SK-N-MC (cell line): ENCODE data around the gene PTPRR.

Experiments used
- DNase-seq: peaks from one replicate; pipeline ENCODE4 v3.0.0-alpha.2; 2011; ENCODE audit warnings: low read depth, low spot score
- H3K27ac ChIP-seq: fragments of 200-600 bp; sonication (generic); 2 replicates; pipeline ENCODE4 v1.5.1; 2016; ENCODE audit warnings: mixed run types
- H3K36me3 ChIP-seq: fragments of 200-600 bp; sonication (generic); 2 replicates; pipeline ENCODE4 v1.6.1; 2017; ENCODE audit warnings: antibody characterized with exemption, low read length, mixed read lengths; ENCODE audit not compliant: insufficient read depth
- H3K4me3 ChIP-seq: fragments of 200-600 bp; sonication (generic); 2 replicates; pipeline ENCODE4 v1.5.1; 2016
- H3K9ac ChIP-seq: fragments of 200-600 bp; sonication (generic); 2 replicates; pipeline ENCODE4 v1.8.0; 2017; ENCODE audit warnings: mixed run types, mixed read lengths; ENCODE audit not compliant: insufficient read length
- H3K9me3 ChIP-seq: fragments of 200-600 bp; sonication (generic); 2 replicates; pipeline ENCODE4 v1.6.1; 2017; ENCODE audit warnings: low read depth, mild to moderate bottlenecking, antibody characterized with exemption, low read length, moderate library complexity, mixed read lengths
- EZH2 ChIP-seq: fragments of 200-600 bp; sonication (generic); IDR thresholded peaks from one replicate; pipeline ENCODE4 v1.6.1; 2017; ENCODE audit warnings: antibody characterized with exemption
- FOXP2 ChIP-seq: optimal IDR thresholded peaks from 2 replicates; pipeline ENCODE3; 2011; ENCODE audit warnings: mild to moderate bottlenecking, moderate library complexity; ENCODE audit not compliant: insufficient read depth; ENCODE audit errors: extremely low read length, control extremely low read depth
- POLR2AphosphoS5 ChIP-seq: IDR thresholded peaks from 2 replicates; pipeline ENCODE4 v1.6.1; 2012; ENCODE audit warnings: mild to moderate bottlenecking, low read depth, low read length, borderline replicate concordance

Gene PTPRR, protein sequence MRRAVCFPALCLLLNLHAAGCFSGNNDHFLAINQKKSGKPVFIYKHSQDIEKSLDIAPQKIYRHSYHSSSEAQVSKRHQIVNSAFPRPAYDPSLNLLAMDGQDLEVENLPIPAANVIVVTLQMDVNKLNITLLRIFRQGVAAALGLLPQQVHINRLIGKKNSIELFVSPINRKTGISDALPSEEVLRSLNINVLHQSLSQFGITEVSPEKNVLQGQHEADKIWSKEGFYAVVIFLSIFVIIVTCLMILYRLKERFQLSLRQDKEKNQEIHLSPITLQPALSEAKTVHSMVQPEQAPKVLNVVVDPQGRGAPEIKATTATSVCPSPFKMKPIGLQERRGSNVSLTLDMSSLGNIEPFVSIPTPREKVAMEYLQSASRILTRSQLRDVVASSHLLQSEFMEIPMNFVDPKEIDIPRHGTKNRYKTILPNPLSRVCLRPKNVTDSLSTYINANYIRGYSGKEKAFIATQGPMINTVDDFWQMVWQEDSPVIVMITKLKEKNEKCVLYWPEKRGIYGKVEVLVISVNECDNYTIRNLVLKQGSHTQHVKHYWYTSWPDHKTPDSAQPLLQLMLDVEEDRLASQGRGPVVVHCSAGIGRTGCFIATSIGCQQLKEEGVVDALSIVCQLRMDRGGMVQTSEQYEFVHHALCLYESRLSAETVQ

DNA sequence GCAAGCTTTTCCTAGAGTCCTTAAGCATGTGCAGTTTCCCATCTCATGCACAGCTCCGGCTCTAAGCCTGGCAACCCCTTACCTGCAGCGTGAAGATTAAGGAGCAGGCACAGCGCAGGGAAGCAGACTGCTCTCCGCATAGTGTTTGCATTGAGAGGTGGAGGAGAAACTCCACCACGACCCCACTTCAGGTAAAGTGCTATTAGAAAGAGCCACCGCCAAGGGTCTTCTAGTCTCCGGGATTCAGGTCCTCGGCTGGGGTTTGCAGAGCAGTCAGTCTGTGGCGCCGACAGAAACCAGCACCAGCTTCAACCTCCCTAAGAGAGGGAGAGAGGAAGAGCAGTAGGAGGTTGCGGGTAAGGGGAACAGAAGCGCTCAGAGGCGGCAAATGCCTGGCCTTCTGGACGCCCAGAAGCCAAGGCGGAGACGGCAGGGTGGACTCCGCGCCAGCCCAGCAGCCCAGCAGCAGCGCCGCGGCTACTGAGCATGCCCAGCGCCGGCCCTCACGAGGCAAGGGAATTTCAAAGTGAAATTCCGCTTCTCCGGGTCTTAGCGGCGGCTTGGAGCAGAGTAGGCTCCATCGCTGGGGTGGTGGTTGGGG lies at the start of gene PTPRR:
Gene PTPRR (minus strand): TSS at position 488 of the 601 bp plus-strand sequence. CDS start 348 bp downstream, at position 140.
- H3K4me3 ChIP-seq = no peak within 1 kb of the TSS
- H3K9ac ChIP-seq = no peak within 1 kb of the TSS
- no peaks in the 10 kb centered on the region for H3K9me3 ChIP-seq
- H3K36me3 ChIP-seq = no peaks in the 10 kb centered on the region
- no peak for DNase-seq
- H3K27ac ChIP-seq = no peak within 1 kb of the TSS
- TF ChIP-seq POLR2AphosphoS5 (no peak), FOXP2 (no peak), EZH2 (no peak)

DNA sequence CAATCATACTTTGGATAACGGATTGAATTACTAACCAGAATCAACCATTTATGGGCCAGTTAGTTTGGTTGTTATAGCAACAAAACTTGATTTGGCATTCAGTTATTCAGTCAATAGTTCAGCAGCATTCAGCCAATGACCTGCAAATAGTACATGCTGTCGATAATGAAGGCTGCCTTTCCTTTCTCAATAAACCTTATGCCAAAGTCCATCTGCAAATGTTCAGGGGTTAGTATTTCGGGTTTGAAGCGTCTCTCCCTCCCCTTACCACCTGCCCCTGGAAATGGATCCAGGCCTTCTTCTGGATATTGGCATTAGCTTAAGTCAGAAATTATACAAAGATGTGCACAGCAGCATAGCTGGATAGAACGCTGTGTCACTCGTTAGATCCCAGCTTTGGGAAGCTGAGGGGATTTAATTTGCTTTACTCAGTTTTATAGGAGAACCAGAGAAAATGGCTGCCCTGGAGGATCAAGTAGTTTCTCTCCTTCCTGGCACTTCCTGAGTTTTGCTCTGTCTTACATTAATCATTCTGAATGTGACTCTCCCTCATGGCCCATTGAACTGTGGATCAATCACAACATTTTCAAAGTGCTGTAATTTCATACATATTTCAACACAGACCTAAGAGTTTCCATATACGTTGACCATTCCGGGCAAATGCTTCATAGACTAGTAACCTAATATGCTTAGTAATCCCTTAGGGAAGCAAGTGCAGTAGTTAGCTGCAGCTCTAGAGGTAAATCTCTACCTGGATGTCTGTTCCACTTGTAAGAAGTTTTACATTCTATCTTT lies 46.7 kb upstream of the PTPRR start:
- no peak overlapping the region for H3K4me3 ChIP-seq
- H3K9ac ChIP-seq = no peak overlapping the region
- TF ChIP-seq FOXP2 (no peak), POLR2AphosphoS5 (no peak), EZH2 (no peak)
- no peak for DNase-seq
- H3K9me3 ChIP-seq = no peaks in the 10 kb centered on the region
- no peaks in the 10 kb centered on the region for H3K36me3 ChIP-seq
- no peak overlapping the region for H3K27ac ChIP-seq

DNA sequence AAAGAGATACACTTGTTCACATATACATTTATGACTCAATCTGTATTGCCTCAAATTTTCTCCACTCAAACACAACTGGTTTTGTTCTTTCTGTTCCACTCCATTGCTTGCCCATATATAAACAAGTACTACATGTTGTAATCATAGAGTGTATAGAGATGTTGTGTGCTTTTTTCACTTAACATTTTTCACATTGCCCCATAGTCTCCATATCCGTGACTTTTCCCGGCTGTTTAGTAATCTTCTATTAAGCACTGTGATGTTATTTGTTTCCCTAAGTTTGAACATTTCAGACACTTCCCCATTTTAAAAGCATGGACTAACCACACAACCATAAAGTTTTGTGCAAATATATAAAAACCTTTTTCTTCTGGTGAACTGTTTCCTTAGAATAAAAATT lies 45.5 kb upstream of the PTPRR start:
- Histone ChIP-seq H3K36me3 (no peaks in the 10 kb centered on the region), H3K9me3 (no peaks in the 10 kb centered on the region), H3K9ac (no peak overlapping the region), H3K4me3 (no peak overlapping the region), H3K27ac (no peak overlapping the region)
- DNase-seq = no peak
- TF ChIP-seq FOXP2 = no peak
- no peak for TF ChIP-seq EZH2
- no peak for TF ChIP-seq POLR2AphosphoS5

DNA sequence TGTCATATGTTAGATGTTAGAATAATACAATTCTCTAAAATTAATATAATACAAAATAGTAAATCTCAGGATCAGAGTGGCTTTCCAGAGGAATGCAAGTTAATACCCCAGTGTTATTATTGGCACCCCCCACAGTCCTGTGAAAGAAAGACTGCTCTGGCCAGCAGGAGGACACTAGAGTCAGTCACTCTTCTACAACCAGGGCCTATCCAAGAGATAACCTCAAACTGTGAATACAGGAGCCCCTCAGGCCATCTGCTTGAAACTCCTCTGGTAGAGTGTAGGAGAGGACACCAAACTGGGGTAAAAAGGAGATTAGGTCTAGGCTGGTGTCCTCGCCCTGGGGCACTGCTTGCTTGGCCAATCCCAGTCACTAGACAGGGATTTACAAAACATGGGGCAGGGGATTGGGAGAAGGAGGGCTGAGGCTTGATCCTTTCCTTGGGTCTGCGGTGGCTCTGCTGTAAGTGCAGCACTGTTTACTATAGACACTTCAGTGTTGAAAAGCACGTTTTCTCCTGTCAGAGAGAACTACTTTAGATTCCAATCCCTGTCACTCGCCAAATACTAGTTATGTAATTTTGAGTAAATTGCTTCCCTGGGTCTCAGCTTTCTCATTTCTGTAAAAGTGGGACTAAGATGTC lies 44.5 kb upstream of the PTPRR start:
- DNase-seq = no peak
- Histone ChIP-seq H3K9me3 (no peaks in the 10 kb centered on the region), H3K9ac (no peak overlapping the region), H3K4me3 (no peak overlapping the region), H3K27ac (no peak overlapping the region), H3K36me3 (no peaks in the 10 kb centered on the region)
- TF ChIP-seq FOXP2 (no peak), POLR2AphosphoS5 (no peak), EZH2 (no peak)

DNA sequence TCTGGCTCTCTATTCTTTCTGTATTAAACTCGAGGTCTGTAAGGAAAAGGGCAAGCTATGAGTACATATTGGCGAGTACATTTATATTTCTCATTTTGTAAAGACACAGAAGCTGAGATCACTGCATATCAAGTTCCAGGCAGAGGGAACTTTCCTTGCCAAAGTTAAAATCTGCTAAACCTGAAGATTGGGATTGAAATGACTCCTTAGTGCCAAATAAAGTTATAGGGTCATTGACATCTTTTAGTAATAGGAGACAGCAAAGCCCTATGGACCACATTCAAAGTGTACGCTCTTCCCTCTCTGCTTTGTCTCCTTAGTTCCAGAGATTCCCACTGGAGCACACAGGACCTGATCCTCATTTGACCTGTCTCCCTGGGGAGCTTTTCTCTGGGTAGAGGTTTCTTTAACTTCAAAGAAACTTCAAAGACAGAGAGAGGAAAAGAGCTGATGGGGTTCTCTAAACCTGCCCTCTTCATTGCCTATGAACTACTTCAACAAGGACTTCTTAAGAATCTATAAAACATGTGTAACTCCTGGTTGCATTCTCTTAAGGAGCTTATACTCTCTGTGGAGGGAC lies 42.6 kb upstream of the PTPRR start:
- Histone ChIP-seq H3K4me3 (no peak overlapping the region), H3K9me3 (no peaks in the 10 kb centered on the region), H3K27ac (no peak overlapping the region), H3K36me3 (no peaks in the 10 kb centered on the region), H3K9ac (no peak overlapping the region)
- DNase-seq = no peak
- TF ChIP-seq POLR2AphosphoS5 = no peak
- no peak for TF ChIP-seq FOXP2
- no peak for TF ChIP-seq EZH2

DNA sequence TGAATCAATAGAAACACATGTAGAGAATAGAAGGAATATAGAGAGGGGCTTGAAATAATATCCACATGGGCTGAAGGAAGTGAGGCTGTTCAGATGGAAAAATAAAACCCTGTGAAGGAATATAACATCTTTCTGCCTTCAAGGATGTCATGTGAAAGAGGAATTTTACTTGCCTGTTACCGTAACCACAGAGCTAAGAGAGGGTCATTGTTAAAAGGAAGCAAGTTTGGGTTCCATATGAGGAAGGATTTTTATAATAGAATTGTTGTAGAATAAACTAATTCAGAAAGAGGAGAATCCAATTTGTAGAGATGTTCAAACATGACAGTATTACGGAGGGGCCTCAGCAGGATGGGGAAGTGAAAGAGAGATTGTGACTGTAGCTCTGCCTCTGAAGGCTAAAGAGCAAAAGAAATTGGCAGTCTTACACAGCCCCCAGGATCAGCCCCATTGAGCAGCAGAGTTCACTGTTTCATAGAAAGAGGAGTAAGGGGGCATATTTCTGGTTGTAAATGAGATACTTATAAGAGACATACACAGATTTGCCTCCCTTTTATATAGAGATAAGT lies 41.8 kb upstream of the PTPRR start:
- DNase-seq = no peak
- H3K27ac ChIP-seq = no peak overlapping the region; the same call in 1 of the 2 replicates
- H3K9ac ChIP-seq = no peak overlapping the region
- H3K36me3 ChIP-seq = no peaks in the 10 kb centered on the region
- no peak for TF ChIP-seq POLR2AphosphoS5
- no peak for TF ChIP-seq FOXP2
- no peak for TF ChIP-seq EZH2
- H3K9me3 ChIP-seq = no peaks in the 10 kb centered on the region
- no peak overlapping the region for H3K4me3 ChIP-seq

DNA sequence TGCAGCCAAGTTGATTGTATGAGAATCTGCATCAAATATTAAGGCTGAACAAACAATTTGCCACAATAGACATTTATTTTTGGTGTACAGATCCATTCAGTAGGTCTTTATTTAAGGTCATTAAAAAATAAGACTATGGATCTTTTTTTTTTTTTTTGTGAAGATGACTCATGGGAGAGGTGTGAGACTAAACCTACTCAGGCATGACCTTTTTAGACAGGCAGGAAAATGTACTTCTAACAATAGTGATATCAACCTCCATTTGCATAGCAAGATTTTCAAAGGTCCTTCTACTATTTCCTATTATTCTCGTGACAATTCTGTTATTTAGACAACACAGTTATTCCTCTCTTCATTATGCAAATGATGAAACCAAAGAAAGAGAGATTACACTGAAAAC lies 39.9 kb upstream of the PTPRR start:
- Histone ChIP-seq H3K27ac (no peak overlapping the region), H3K9me3 (no peaks in the 10 kb centered on the region), H3K9ac (no peak overlapping the region), H3K4me3 (no peak overlapping the region), H3K36me3 (no peaks in the 10 kb centered on the region)
- TF ChIP-seq EZH2 = no peak
- TF ChIP-seq POLR2AphosphoS5 = no peak
- no peak for DNase-seq
